Hippocampal formation (tissue), 2 donors: ENCODE results near the gene FAM83B.
"Not testable (repeated sequence)": the region's sequence is repeated elsewhere in the genome, so short reads cannot be mapped to it uniquely, and the experiment has no call there.

Experiments
- DNase-seq, 2 donors: peaks; one replicate each; lab custom pipeline; 2025; lab: John Stamatoyannopoulos, UW

The FAM83B gene

DNA sequence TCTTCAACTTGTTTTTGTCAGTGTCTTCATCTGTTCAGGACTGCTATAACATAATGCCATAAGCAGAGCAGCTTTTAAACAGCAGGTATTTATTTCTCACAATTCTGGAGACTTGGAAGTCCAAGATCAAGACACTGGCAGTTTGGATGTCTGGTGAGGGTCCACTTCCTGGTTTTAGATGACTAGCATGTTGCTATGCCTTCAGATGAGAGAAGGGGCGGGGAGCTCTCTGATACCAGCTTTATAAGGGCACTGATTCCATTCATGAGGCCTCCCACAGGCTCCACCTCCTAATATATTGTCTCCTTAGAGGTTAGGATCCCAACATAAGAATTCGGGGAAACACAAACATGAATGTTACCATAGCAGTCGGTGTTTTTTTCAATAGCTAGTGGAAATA is 52.9 kb downstream of the FAM83B start:
- no peak for DNase-seq

DNA sequence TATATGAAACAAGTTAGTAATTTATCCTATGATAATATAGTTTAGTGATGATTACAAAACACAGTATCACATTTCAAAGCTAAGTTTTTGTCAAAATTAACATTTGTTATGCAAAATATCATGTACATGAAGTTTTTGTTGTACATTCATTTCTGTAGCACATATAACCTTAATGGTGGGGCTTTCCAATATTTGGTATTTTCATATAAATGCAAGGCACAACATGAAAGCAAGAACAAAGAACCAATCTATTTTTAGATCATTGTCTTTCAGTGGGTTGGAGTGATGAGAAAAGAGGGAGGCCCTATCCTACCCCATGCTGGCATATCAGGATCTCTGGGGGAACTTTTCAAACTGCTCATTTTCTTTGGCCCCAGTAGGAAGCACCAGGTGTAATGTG is 53.4 kb downstream of the FAM83B start:
- DNase-seq: no peak

DNA sequence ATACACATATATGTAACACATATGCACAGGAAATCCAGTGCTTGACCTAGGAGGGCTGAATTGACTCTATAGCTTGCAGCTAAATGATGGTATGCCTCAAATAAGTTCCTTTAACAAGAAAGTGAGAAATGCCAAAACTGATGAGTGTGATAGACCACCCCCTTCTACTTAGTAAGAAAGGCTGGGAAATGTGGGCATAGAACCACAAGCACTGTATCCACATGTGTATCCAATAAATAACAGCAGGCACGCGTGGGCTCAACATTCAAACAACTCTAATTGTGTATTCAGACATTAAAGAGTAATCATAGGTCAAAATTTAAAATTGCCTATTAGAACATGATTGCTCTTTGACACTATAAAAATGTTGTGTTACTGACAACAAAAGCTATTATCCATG is 54.1 kb downstream of the FAM83B start:
- no peak for DNase-seq

DNA sequence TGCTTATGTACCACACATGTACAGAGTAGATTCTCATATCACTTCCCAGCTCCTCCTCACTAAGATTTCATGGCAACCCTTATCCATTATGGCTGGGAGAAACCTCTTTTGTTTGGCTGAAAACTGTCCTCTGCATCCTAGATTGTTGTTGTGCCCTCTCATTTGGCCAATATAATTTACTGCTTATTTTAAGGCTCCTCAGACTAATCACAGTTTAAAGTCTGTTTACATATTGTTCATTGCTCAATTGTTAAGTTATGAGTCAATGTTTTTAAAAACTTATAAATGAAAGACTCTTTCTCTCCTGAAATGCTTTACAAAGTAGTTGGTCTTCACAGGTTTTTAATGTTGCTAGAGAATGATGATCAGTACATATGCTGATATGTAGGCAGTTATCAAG is 57.3 kb downstream of the FAM83B start:
- no peak for DNase-seq

DNA sequence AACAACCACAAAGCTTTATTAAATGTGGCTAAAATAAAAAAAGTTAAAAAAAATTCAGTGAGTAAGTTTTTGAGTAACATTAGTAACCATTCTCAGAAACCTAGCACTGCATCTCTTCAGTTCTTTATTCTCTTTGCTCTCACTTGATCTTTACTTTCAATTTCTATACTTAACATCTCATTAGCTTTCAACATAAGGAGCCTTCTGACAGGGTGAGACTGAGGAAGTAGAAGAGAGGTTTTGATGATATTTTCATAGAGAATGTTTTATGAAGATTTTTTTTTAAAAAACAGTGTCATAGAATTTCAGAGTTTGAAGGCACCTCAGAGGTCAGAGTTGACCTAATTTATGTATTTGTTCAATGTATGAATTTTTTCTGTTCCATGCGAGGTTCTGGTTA is 60.8 kb downstream of the FAM83B start:
- no peak for DNase-seq

DNA sequence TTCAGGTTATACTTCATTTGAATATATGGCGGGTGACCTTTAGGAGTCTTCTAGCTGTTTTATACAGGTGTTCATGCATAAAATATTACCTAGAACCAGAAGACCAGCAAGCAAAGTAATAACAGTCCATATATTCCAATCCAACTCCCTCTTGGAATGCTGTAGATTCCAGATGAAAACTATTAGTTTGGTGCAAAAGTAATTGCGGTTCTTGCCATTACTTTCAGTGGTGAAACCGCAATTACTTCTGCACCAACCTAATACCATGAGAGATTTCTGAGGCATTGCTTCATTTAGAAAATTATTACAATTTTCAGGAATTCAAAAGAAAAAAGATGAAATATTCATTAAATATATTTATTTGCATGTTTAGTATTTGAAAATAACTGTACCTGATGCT is 62.6 kb downstream of the FAM83B start:
- DNase-seq: no peak

DNA sequence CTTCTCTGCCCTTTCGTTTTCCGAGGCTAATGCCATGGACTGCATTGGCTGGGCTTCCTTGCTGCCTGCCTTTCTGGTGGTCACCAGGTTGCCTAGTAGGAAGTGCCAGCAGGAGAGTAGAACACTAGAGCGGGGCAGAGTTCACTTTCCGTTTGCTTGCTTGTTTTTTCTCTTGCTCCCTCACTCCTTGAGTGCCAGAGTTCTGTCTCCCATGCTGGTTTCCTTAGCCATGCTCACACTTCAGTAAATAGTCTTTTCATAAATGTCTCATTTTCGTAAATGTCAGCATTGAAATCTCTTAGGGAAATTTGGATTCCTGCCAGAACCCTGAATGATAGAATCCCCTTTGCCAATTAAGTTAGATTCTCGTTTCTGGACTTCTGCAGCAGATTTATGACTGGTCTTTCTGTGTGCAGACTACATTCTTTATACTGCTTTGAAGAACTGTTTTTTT is 63.9 kb downstream of the FAM83B start:
- DNase-seq: no peak

DNA sequence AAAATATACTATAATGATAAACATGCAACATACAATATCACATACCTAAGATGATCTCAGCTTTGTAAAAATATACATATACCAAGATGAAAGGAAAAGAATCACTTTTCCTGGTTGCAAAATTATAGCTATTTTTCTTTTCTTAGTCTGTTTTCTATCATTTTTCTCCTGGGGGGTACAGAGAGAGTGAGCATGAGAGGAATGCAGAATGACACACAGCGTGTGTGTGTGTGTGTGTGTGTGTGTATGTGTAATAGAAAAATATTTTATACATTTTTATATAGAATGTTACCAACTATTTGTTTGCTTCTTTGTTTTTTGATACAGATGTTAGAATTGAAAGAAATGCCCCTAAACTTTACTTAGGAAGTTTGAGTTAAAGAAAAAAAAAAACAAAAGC is 64.3 kb downstream of the FAM83B start:
- no peak for DNase-seq

DNA sequence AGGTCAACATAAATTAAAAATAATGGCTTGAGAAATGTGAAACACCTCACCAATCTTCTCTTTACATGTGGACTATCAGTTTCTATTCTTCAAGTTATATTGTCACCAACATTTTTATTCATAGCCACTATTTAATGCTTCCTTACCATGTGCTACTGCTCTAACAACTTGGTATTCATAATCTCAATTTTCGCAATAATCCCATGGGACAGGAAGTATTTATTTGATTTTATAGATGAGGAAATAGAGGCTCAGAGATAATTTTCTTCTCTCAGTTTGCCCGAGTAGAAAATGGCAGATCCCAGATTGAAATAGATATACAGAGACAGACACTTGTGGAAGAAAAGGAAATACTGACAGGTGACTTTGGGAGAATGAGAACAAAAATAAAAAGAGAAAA is 66.6 kb downstream of the FAM83B start:
- no peak for DNase-seq

DNA sequence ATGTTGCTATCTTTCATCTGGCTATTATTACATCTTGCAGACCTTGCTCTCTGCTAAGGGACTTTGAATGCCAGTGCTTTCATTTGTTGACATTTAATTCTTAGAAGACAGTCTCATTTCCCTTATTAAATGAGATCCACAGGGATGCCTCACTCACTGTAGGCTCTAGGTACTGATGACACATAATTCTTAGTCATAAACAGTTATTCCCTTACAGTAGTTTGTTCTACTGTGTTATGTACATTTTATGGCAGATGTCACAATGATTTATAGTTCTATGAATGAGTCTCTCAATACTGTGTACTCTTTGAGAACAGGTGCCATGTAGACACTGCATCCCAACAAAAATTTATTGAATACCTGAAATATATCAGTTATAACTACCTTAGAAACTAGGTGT is 70.3 kb downstream of the FAM83B start:
- DNase-seq: no peak

DNA sequence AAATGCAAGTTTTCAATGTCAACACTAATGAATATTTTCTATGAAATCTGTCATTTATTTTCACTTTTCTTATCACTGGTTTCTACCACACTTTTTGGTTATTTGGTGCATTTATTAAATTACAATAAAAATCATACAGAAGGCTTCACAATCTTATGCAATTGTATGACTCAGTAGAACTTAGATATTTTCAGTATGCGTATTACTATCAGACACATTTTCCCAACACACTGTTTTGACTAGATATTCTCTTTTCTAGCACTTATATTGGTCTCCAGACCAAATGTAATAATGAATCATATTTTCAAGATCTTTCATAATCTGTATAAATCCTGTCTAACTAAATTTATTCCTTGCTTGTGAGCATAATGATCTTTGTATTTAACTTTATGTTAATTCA is 74.1 kb downstream of the FAM83B start:
- no peak for DNase-seq

DNA sequence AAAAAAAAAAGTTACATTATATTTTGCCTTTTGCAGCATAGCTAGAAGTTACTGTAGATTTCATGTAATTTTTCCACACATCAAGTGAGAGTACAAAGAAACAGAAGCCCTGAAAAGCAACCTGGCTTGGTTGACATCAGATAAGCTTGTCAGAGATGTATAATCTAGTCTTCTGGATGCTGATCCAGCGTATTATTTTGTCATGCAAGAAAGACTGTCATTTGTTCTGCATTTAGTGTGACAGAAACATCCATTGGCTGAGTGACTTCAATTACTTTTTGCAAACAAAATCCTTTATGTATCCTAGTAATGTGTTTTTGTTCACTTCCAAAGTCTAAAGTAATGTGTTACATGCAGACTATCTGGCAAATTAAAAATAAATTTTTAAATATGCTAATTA is 75.3 kb downstream of the FAM83B start:
- DNase-seq: no peak

DNA sequence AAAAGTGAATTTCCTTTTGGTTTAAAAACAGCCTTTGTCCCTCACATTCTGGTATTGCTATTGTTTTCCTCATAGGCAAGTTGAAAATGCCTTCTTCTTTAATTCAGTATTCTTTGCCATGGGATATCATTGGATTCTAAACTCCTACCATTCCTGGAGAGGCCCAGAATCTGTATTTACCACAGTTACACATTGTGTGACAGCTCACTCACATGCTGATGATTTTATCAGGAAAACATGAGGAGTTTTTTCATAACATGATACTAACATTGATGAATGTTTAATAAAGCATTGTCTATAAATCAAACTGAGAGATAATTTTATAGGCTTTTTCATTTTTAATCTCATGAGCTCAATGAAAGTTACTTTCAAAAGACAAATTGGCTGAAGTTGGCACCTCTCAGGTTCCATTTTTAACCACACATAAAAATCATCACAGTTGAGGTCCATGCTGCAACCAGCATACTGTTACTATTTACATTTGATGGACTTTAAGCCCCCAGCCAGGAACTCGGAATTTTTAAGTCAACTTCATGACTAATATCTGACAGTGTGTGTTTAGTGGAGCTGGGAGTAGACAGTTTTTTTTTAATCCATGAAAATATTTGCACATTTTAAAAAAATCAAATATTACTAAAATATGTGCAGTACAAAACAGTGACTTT is 82.8 kb downstream of the FAM83B start:
- no peak for DNase-seq

DNA sequence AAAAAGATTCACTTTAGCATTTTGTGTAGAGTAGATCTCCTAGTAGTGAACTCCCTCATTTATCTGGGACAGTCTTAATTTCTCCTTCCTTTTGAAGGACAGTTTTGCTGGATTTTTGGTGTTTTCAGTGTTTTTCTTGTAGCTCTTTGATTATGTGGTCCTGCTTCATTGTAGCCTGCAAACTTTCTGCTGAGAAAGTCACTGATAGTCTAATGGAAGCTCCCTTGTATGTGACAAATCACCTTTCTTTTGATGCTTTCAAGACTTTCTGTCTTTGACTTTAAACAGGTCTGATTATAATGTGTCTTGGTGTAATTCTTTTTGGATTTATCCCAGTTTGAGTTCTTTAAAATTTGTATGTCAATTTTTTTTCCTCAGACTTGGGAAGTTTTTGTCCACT is 86.1 kb downstream of the FAM83B start:
- no peak for DNase-seq

DNA sequence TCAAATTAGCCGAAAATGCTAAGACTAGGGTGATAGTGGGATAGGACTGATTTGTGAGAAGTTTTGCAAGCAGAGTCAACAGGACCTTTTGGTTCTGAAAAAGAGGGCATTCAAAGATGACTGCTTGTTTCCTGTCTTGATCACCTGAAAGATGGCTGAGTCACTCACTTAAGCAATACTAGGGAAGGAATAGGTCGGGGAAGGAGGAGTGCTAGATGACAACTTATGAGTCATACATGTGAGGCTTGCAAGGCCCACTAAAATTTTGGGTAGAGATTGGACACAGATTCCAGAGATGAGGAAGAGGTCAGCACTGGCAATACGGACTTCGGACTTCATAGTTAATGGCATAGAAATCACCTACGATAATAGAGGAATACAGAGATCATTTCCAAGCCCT is 89.2 kb downstream of the FAM83B start:
- DNase-seq: no peak

DNA sequence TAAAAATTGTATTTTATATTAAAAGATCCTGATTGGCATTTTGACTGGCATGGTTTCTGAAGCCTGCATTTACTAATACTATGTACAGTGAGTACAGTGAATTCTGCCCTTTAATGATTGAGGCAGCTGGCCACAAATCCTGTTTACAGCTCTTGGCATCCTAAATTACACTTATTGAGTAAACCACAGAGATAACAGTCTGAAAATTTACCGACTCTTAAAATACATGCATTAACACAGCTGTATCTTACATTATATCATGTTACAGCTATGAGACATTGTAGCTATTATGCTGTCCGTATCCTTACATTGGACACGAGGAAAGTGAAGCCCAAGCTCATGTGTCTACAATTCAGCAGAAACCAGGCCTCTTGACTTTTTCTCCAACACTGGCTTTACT is 90.8 kb downstream of the FAM83B start:
- no peak for DNase-seq

DNA sequence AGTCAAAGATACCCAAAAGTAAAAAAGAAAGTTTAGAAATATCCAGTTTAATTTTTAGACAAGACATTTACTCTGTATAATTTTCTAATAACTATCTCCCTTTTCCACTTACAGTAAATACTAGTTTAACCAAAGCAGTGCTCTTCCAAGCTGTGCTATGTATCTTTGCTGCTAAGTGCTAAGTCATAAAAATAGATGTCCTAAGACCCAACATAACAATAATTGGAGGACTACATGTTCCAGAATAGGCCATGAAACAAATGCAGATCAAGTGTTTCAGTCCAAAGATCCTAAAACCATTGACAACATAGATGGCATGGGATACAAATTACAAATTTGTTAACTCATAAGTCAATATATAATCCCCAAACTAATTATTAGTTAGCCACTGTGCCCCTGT is 111.1 kb downstream of the FAM83B start:
- no peak for DNase-seq

DNA sequence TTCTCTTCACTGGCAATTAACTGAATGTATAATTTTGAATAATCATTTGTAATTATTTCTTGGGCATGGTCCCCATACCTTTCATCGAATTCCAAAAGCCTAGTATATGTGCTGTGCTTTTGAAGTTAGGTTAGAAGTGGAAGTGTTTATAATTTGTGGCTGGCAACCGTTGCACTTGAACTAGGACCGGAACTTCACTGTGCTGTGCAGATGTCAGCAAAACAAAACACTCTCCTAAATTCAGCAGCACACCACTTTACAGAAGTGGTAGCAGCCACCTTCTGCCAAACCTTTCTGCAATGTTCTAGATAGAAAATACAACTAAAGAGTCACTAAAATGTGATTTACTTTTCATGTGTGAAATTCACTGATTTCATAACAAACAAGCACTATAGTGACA is 111.9 kb downstream of the FAM83B start:
- no peak for DNase-seq

DNA sequence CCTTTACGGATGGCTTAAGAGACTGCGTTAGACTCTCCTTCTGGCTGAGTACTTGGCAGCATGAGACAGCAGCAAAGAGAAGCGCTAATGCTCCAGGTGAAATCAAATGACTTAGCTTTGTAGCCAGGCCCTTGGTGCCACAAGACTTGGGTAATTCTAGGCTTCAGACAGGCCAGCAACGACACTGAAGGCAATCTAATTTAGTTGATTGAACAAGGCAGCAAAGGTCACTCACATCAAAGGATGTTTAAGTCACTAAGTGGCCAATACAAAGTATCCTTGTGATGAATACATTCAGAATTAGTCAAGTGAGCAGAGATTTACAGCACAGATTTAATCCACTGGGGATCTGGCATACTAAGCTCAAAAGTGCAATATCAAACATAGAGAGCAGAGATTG is 113.2 kb downstream of the FAM83B start:
- DNase-seq: no peak

DNA sequence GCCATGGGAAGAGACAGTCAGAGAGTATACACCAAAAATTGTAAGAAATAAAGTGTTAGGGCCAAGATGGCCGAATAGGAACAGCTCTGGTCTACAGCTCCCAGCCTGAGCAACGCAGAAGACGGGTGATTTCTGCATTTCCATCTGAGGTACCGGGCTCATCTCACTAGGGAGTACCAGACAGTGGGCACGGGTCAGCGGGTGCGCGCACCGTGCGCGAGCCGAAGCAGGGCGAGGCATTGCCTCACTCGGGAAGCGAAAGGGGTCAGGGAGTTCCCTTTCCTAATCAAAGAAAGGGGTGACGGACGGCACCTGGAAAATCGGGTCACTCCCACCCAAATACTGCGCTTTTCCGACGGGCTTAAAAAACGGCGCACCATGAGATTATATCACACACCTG is 114.8 kb downstream of the FAM83B start:
- not testable (repeated sequence) for DNase-seq

DNA sequence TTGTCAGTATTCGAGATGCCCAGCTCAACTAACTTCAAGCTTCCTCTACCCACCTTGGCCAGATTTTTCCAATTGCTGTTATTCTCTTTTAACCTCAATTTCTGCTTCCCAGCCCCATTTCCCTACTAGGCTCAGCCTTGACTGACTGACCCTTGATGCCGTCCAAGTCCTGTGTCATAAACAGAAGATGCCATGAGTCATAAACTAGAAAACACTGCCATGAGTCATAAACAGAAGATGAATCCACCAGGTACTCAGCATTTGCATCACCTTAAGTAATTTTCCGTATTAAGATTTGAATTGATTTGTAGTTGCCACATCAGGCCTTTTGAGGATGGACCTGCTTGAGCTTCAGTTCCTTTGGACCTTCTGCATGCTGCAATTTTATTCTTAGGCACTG is 123.8 kb downstream of the FAM83B start:
- no peak for DNase-seq

DNA sequence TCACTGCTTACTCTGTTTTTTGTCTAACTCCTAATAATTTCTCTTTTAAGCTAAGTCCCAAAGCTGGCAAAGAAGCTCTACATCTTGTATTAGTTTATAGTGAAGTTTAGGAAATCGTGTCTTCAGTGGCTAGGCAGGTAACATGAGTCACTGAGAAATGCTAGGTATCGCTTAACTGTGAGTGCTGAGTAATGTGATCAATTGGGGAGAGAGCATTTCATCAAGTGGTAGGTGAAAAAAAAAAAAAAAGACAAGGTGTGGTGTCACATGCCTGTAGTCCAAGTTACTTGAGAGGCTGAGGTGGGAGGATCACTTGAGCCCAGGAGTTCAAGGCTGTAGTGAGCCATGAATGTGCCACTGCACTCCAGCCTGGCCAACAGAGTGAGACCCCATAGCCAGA is 125.3 kb downstream of the FAM83B start:
- DNase-seq: no peak

DNA sequence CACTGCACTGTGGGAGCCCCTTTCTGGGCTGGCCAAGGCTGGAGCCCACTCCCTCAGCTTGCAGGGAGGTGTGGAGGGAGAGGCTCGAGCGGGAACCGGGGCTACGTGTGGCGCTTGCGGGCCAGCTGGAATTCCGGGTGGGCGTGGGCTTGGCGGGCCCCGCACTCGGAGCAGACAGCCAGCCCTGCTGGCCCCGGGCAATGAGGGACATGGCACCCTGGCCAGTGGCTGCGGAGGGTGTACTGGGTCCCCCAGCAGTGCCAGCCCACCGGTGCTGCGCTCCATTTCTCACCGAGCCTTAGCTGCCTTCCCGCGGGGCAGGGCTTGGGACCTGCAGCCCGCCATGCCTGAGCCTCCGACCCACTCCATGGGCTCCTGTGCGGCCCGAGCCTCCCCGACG is 132.6 kb downstream of the FAM83B start:
- DNase-seq: not testable (repeated sequence)

DNA sequence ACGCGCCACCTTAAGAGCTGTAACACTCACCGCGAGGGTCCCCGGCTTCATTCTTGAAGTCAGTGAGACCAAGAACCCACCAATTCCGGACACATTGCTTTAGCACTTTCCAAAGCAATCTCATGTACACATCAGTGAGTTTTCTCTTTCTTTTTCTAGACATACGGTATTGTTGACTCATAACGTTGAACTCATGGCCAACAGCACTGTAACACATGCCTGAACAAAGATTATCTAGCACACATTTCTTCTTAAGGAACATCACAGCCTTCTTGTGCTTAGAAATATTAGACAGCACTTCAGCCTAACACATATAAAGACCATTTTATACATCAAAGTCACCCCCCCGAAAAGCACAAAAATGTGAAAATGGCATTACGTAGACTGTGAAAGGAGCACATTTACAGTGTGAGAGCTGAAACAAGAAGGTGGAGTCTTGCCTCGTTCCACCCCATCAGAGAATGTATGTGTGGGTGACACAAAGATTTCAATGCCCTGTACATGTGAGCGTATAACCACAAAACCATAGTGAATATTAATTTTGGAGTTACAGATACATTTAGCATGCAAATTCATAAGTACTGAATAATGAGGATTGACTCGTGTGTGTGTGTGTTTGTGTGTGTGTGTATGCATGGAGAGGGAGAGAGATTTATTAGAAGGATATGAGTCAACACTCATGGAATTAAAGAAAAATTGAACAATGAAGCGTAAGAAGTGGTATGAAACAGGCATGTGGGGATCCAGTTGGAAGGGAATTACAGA is 134.1 kb downstream of the FAM83B start:
- no peak for DNase-seq
